Activated naive CD8-positive, alpha-beta T cell treated with anti-CD3 and anti-CD28 coated beads, Interleukin-2, amount 50 U/mL, for 24 hours (primary cell): ENCODE results near the gene NSA2.
"Not testable (repeated sequence)": the region's sequence is repeated elsewhere in the genome, so short reads cannot be mapped to it uniquely, and the experiment has no call there.

Experiments
- ATAC-seq: fragments of 150-1000 bp; cut with Tn5 transposase; one replicate; pipeline ENCODE4 v1.10.0; 2021
- DNase-seq: peaks from one replicate; pipeline ENCODE4 v3.0.0; 2021
- H3K27ac Mint-ChIP-seq: one replicate; pipeline ENCODE4 v1.8.0; 2021; ENCODE audit warnings: mild to moderate bottlenecking, mixed read lengths
- H3K27me3 Mint-ChIP-seq: one replicate; pipeline ENCODE4 v1.8.0; 2021; ENCODE audit warnings: mixed read lengths
- H3K36me3 Mint-ChIP-seq: one replicate; pipeline ENCODE4 v1.8.0; 2021; ENCODE audit warnings: low read depth, mixed read lengths
- H3K4me1 Mint-ChIP-seq: one replicate; pipeline ENCODE4 v1.8.0; 2021; ENCODE audit warnings: mixed read lengths
- H3K4me3 Mint-ChIP-seq: one replicate; pipeline ENCODE4 v1.8.0; 2021; ENCODE audit warnings: mild to moderate bottlenecking, moderate library complexity, mixed read lengths
- H3K9me3 Mint-ChIP-seq: one replicate; pipeline ENCODE4 v1.8.0; 2021; ENCODE audit warnings: mixed read lengths

Gene NSA2

DNA sequence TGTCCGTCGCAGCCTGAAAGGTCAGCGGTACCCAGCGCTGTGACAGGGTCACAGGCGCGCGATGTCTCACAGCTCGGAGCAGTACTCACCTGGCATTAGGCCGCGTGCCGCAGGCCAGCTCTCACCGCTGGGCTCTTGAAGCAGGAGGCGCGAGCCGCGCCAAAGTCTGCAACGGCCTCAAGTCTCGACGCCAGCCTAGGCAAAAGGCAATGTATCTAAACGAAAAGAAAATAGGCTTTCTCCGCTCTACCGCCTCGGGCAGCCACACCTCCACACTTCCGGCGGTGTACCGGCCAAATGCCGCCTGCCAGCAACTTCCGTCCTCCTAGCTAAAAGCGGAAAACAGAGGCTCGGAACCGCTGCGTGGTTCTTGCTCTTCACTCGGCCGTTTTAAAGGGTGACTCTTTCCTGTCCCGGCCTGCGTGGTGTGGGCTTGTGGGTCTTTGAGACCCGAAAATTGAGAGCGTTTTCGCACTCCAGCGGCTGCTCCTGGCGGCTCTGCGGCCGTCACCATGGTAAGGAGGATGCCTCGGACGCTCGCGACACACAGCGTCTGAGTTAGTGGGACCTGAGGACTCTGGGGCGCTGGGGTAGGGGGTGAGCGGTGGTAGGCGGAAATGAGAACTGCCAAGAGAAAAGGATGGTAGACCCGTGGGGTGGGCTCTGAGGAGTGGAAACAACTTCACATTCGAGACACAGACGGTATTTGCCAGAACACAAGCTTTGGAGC lies at the start of gene NSA2, which contains the start of gene GFM2:
TSS of gene NSA2 (plus strand) at position 401 of the 730 bp plus-strand sequence. CDS start at position 513, 112 bp downstream.
TSS of gene GFM2 (minus strand) at position 269 of the 730 bp plus-strand sequence. CDS start 3,375 bp downstream, outside the sequence.
- Mint-ChIP-seq H3K4me1 (peaks cover 54% of the 10 kb centered on the region), H3K9me3 (no peaks in the 10 kb centered on the region), H3K27me3 (no peaks in the 10 kb centered on the region), H3K4me3 (peak within 1 kb of the TSS; percentile 100), H3K27ac (peak within 1 kb of the TSS; percentile 99), H3K36me3 (peaks cover 39% of the 10 kb centered on the region)
- ATAC-seq, result peak; percentile 90
- DNase-seq, result peak; percentile 92

DNA sequence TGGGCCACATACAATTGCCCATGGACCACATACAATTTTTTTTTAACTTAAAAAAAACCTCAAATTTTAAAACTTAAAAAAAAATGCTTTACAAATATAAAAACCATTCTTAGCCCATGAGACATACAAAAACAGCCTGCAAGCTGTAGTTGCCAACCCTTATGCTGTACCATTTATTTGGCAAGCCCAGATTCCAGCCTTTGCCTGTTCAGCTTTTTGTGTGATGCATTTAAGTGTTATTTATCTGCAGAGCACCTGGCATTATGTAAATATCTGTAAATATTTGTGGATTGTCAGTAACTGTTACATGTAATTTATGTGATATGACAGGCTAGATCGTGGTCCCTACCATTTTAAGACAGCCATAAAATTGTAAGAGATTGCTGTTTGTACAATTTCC lies 49.5 kb upstream of the NSA2 start:
- H3K27ac Mint-ChIP-seq, result no peak overlapping the region
- H3K4me3 Mint-ChIP-seq, result no peak overlapping the region
- ATAC-seq (no peak), DNase-seq (no peak)
- peaks cover 37% of the 10 kb centered on the region for H3K36me3 Mint-ChIP-seq
- peaks cover 1% of the 10 kb centered on the region for H3K4me1 Mint-ChIP-seq
- H3K9me3 Mint-ChIP-seq, result no peaks in the 10 kb centered on the region
- no peaks in the 10 kb centered on the region for H3K27me3 Mint-ChIP-seq

DNA sequence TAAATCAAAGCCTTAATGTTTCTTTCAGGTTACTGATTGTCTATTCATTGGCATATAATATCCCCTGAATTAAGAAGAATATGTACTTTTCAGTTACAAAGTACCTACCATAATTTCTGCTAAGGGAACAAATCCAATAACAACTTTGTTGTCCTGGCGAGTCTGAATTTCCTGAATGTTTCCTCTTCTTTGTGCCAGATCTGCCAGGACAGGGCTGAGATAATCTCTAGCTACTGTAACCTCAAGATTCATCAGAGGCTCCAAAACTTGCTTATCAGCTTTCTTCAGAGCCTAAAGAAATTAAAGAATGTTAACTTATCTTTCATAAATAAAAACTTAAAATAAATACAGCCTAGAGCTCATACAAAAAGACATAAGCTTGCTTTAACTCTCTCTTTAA lies 44.8 kb upstream of the NSA2 start:
- Mint-ChIP-seq H3K4me1 (no peaks in the 10 kb centered on the region), H3K27me3 (no peaks in the 10 kb centered on the region), H3K36me3 (peaks cover 47% of the 10 kb centered on the region), H3K27ac (no peak overlapping the region), H3K4me3 (no peak overlapping the region), H3K9me3 (no peaks in the 10 kb centered on the region)
- no peak for DNase-seq
- ATAC-seq, result no peak

DNA sequence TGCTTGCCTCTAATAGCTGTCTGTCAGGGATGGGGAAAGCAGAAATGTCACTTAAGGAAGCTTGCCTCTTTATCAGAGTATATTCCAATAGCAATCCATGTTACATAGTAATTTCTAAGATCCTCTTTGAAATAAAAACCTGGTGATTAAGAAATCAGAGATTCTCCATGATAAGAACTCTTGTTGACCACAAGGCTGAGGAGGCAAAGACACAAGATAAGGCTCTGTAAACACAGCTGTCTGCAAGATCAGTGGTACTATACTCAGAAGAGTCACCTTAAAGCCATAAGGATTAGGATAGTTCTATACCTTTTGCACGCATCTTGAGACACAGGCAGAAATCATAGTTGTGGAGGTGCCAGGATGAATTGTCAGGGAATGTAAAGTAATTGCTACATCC lies 41.7 kb upstream of the NSA2 start:
- Mint-ChIP-seq H3K4me3 (no peak overlapping the region), H3K27me3 (no peaks in the 10 kb centered on the region), H3K36me3 (peaks cover 37% of the 10 kb centered on the region), H3K27ac (no peak overlapping the region), H3K9me3 (no peaks in the 10 kb centered on the region), H3K4me1 (no peaks in the 10 kb centered on the region)
- DNase-seq (no peak), ATAC-seq (no peak)

DNA sequence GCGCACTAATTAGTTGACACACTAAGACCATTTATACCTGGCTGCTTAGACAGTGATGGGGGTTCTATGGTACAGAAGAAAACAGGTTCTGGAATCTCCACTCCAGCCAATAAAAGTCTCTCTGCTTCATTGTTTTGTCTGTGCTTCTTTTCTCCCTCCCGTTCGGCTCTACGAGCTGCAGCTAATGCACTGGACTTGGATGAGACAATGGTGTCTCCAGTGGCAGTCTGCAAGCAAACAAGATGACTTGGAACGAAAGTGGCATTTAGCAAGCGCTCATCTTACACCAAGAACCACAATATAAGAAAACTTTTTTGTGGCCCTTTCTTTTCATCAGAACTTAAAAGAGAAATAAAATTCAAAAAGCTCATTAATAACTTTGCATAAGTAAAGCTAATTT lies 30.3 kb upstream of the NSA2 start:
- ATAC-seq, result no peak
- H3K36me3 Mint-ChIP-seq, result peaks cover 38% of the 10 kb centered on the region
- DNase-seq, result no peak
- no peaks in the 10 kb centered on the region for H3K4me1 Mint-ChIP-seq
- H3K27me3 Mint-ChIP-seq, result no peaks in the 10 kb centered on the region
- no peaks in the 10 kb centered on the region for H3K9me3 Mint-ChIP-seq
- H3K4me3 Mint-ChIP-seq, result no peak overlapping the region
- no peak overlapping the region for H3K27ac Mint-ChIP-seq

DNA sequence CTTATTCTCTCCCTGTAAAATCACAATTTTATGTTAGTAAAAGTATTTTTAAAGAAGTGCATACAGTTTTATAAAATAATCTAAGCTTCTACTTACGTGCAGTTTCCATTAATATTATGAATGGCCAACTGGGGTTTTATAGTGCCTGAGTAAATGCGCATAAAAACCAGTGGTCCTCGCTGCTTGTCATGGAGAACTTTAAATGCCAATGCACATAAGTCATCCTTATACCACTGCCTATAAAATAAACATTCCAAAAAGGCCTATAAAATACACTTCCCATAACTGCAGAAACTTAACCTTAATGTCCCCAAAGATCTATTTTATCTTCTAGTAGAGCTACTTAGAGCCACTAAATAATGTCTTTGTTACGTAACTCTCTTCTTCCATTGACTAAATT lies 28.6 kb upstream of the NSA2 start:
- Mint-ChIP-seq H3K27ac (no peak overlapping the region), H3K4me1 (no peaks in the 10 kb centered on the region), H3K36me3 (peaks cover 40% of the 10 kb centered on the region), H3K27me3 (no peaks in the 10 kb centered on the region), H3K9me3 (no peaks in the 10 kb centered on the region), H3K4me3 (no peak overlapping the region)
- ATAC-seq (no peak), DNase-seq (no peak)

DNA sequence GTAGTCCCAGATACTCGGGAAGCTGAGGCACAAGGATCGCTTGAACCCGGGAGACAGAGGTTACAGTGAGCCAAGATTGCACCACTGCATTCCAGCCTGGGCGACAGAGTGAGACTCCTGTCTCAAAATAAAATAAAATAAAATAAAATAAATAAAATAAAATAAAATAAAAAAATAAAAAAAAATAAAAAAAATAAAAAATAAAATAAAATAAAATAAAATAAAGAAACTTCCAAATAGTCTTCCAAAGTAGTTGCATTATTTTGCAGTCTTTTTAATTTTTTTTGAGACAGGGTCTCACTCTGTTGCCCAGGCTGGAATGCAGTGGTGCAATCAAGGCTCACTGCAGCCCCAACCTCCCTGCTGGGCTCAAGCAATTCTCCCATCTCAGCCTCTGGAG lies 18.3 kb upstream of the NSA2 start:
- not testable (repeated sequence) for H3K27ac Mint-ChIP-seq, DNase-seq, H3K27me3 Mint-ChIP-seq, H3K9me3 Mint-ChIP-seq, H3K4me1 Mint-ChIP-seq, H3K4me3 Mint-ChIP-seq, ATAC-seq
- peaks cover 47% of the 10 kb centered on the region for H3K36me3 Mint-ChIP-seq

DNA sequence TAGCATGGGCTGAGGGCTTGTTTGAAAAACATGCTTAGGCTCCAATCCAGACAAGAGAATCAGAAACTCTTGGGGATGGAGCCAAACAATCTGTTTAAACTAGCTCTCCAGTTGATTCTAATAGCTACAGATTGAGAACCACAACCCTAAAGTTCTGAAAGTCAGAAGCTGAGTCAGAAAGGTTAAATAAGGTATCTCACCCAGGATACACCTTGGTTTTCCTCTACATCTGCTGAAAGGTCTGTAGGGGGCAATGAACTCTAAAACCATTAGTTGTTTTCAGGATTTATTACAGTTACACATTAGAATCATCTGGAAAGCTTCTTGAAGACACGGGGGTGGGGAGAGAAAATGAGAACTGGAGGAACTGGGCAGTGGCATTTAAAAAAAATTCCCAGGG lies 5.8 kb upstream of the NSA2 start:
- H3K4me1 Mint-ChIP-seq, result peaks cover 48% of the 10 kb centered on the region
- no peak overlapping the region for H3K27ac Mint-ChIP-seq
- peaks cover 40% of the 10 kb centered on the region for H3K36me3 Mint-ChIP-seq
- DNase-seq, result no peak
- H3K9me3 Mint-ChIP-seq, result no peaks in the 10 kb centered on the region
- H3K4me3 Mint-ChIP-seq, result no peak overlapping the region
- no peak for ATAC-seq
- H3K27me3 Mint-ChIP-seq, result no peaks in the 10 kb centered on the region

DNA sequence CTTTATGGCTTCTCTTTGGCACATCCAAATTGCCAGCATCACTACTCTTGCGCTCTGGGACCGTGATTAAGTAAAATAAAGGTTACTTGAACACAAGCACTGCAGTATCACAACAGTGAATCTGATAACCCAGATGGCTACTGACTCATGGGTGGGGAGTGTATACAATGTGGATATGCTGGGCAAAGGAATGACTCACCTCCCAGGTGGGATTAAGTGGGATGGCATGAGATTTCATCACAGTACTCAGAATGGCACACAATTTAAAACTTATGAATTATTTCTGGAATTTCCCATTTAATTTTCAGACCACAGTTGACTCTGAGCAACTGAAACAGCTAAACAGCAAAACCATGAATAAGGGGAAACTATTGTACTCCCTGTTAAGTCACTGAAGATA lies 4.5 kb upstream of the NSA2 start:
- peak; percentile 67 for ATAC-seq
- H3K4me3 Mint-ChIP-seq, result no peak overlapping the region
- peaks cover 33% of the 10 kb centered on the region for H3K36me3 Mint-ChIP-seq
- DNase-seq, result no peak
- H3K27ac Mint-ChIP-seq, result peak overlapping the region; percentile 60
- H3K4me1 Mint-ChIP-seq, result peaks cover 54% of the 10 kb centered on the region
- H3K27me3 Mint-ChIP-seq, result no peaks in the 10 kb centered on the region
- H3K9me3 Mint-ChIP-seq, result no peaks in the 10 kb centered on the region

DNA sequence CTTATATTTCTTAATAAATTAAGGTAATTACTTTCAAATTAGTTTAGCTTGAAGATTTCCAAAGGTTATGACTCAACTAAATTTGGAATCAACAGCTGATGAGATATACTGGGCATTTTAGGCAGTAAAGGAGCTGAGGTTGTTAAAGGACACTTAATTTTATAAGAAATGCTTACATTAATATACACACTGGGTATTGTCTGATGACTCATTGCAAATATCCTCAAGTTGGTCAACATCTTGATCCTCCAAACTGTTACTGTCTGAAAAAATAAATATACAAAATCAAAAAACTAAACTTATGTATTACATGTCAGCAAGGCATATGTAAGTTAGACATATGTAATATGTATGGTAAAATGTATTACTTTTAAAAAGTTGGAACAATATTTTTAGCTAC lies 3.5 kb upstream of the NSA2 start:
- Mint-ChIP-seq H3K36me3 (peaks cover 27% of the 10 kb centered on the region), H3K27me3 (no peaks in the 10 kb centered on the region), H3K4me1 (peaks cover 61% of the 10 kb centered on the region), H3K4me3 (no peak overlapping the region), H3K27ac (no peak overlapping the region), H3K9me3 (no peaks in the 10 kb centered on the region)
- ATAC-seq (no peak), DNase-seq (no peak)

DNA sequence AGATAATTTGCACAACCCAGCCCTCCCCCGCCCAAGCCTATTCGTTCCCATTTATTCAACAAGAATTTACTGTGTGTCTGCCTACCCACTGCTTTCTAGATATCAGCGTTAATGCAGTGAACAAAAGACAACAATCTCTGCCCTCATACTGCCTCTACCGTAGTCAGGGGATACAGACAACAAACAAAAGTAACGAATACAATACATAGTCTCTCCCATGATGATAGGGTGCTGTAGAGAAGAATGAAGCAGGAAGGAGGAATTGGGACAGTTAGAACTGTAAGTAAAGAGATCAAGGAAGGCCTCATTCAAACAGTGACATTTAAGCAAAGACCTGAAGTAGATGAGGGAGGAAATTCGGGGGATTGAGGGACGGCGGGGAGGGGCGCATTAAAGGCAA lies 1.8 kb upstream of the NSA2 start:
- Mint-ChIP-seq H3K27me3 (no peaks in the 10 kb centered on the region), H3K36me3 (peaks cover 31% of the 10 kb centered on the region), H3K9me3 (no peaks in the 10 kb centered on the region), H3K4me1 (peaks cover 66% of the 10 kb centered on the region), H3K4me3 (peak overlapping the region; percentile 100), H3K27ac (peak overlapping the region; percentile 62)
- ATAC-seq, result no peak
- no peak for DNase-seq

DNA sequence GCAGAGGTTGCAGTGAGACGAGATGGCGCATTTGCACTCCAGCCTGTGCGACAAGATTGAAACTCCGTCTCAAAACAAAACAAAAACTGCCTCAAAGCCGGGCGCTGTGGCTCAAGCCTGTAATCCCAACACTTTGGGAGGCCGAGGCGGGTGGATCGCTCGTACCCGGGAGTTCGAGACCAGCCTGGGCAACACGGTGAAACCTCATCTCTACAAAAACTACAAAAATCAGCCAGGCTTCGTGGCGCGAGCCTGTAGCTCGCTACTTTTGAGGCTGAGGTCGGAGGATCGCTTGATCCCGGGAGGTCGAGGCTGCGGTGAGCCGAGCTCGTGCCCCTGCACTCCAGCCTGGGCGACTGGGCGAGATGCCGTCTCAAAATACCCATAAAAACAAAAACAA lies 1.1 kb upstream of the NSA2 start:
- H3K4me1 Mint-ChIP-seq, result peaks cover 64% of the 10 kb centered on the region
- H3K9me3 Mint-ChIP-seq, result no peaks in the 10 kb centered on the region
- H3K4me3 Mint-ChIP-seq, result peak overlapping the region; percentile 100
- DNase-seq (no peak), ATAC-seq (no peak)
- H3K36me3 Mint-ChIP-seq, result peaks cover 37% of the 10 kb centered on the region
- no peaks in the 10 kb centered on the region for H3K27me3 Mint-ChIP-seq
- H3K27ac Mint-ChIP-seq, result no peak overlapping the region

DNA sequence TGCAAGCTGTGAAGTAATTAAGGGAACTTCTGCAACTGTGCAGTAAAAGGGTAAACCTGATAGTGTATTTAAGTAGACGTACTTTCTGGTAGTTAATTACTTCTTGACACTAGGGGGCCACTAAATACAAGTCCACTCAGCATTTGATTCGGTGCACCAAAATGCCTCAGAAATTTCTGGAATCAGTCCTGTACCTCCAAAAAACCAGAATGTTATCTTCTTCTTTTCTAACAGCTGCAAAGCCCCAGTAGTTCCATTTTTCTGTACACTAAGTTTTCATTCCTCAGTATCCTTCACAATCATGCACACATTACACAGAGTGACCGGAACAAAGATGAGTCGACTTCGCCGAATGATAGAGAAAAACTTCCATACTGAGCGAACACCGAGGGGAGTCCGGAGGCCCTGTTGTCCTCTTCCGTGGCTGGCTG lies 616 bp upstream of the NSA2 start:
- peak overlapping the region; percentile 99 for H3K27ac Mint-ChIP-seq
- H3K36me3 Mint-ChIP-seq, result peaks cover 41% of the 10 kb centered on the region
- peaks cover 60% of the 10 kb centered on the region for H3K4me1 Mint-ChIP-seq
- H3K9me3 Mint-ChIP-seq, result no peaks in the 10 kb centered on the region
- DNase-seq, result no peak
- peak; percentile 37 for ATAC-seq
- H3K4me3 Mint-ChIP-seq, result peak overlapping the region; percentile 100
- no peaks in the 10 kb centered on the region for H3K27me3 Mint-ChIP-seq

DNA sequence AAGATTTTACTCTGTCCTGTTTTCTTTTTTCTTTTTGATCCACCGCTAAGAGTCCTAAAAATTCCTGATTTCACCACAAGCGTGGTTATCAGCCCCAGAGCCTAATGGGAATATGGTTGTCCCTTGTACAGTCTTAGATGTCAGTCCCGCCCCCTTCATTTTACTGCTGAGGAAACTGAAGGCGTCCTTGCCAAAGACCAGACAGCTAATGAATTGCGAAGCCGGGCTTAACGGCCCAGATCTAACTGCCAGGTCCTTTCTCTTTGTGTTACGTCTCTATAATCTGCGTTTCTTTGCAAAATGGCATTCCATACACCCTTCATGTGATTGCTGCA lies 497 bp downstream of the NSA2 start:
- DNase-seq, result no peak
- no peaks in the 10 kb centered on the region for H3K27me3 Mint-ChIP-seq
- H3K4me3 Mint-ChIP-seq, result peak overlapping the region; percentile 100
- H3K4me1 Mint-ChIP-seq, result peaks cover 49% of the 10 kb centered on the region
- ATAC-seq, result peak; percentile 12
- peak overlapping the region; percentile 99 for H3K27ac Mint-ChIP-seq
- no peaks in the 10 kb centered on the region for H3K9me3 Mint-ChIP-seq
- peaks cover 41% of the 10 kb centered on the region for H3K36me3 Mint-ChIP-seq

DNA sequence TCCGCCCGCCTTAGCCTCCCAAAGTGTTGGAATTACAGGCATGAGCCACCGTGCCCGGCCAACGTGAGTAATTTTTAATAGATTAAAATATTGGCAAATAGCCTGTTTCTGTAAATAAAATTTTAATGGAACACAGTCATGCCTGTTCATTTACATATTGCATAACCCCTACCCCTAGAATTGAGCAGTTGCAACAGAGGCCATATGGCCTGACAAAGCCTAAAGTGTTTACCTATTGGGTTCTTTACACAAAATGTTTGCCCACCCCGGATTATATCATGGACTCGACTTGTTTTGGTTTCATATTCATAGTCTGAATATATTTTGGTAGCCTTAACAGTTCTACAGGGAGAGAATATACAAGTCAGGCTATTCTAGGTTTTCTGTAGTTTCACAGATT lies 5.3 kb downstream of the NSA2 start:
- no peak overlapping the region for H3K4me3 Mint-ChIP-seq
- H3K27me3 Mint-ChIP-seq, result no peaks in the 10 kb centered on the region
- peaks cover 43% of the 10 kb centered on the region for H3K36me3 Mint-ChIP-seq
- DNase-seq (no peak), ATAC-seq (no peak)
- no peak overlapping the region for H3K27ac Mint-ChIP-seq
- peaks cover 17% of the 10 kb centered on the region for H3K4me1 Mint-ChIP-seq
- H3K9me3 Mint-ChIP-seq, result no peaks in the 10 kb centered on the region

DNA sequence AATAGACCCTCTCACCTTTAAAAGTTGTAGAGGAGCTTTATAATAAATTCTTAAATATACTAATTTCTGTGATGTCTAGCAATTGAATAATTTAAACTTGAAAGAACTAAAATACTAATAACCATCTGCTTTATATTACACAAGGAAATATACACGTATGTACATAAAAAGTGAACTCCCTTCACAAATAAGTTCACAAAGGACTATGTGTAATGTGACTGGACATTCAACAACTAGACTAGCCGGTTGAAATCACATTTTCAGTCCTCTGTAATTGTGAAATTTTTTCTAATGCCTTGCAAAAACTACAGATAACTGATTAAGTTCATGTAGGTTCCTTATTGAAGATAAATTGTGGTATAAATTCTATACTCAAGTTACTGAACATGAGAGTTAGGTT lies 11.6 kb downstream of the NSA2 start:
- Mint-ChIP-seq H3K27ac (no peak overlapping the region), H3K27me3 (no peaks in the 10 kb centered on the region), H3K4me3 (no peak overlapping the region), H3K9me3 (no peaks in the 10 kb centered on the region), H3K36me3 (peaks cover 19% of the 10 kb centered on the region), H3K4me1 (no peaks in the 10 kb centered on the region)
- no peak for DNase-seq
- no peak for ATAC-seq
